Prostate gland (tissue), 2 donors: ENCODE results near the gene WDR31.

Experiments used
- POLR2A ChIP-seq: fragments of 450-650 bp; IDR thresholded peaks from one replicate; pipeline ENCODE4 v1.6.1; 2016; ENCODE audit warnings: antibody characterized with exemption, mild to moderate bottlenecking
- POLR2AphosphoS5 ChIP-seq: sonication (generic); formaldehyde crosslinking; IDR thresholded peaks from one replicate; pipeline ENCODE4 v1.6.1; 2017; ENCODE audit warnings: antibody characterized with exemption
- TF ChIP-seq, protein P1 (sequence below), 4 experiments: fragments of 200-600 bp in 2 of 4; fragments of 450-650 bp in 2 of 4; sonication (generic) in 2 of 4; IDR thresholded peaks; 1 replicate in 3 of 4; 2 replicates in 1 of 4; pipeline ENCODE4 v1.5.1; 2016 to 2019; ENCODE audit warnings: antibody characterized with exemption in 4 of 4, mild to moderate bottlenecking in 2 of 4, moderate library complexity in 2 of 4

DNA sequence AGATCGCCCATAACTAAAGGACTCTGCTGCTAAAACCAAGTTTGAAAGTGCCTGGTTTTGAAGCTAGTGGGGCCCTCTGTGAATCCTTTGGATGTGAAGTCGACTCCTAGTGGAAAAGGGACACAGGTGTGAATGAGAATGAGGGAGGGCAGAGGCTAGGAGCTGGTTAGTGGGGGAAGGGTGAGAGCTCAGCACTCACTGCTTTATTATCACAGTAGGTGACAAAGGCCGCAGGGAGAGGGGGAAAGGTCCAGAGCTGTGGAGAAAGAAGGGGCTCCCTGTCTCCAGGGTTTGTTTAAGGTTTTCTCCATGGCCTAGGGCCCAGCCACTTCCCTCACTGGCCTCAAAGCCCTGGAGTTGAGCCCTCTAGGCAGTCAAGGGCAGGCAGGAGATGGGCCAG, 33.2 kb upstream of the WDR31 start:
- TF ChIP-seq, protein P1, sequence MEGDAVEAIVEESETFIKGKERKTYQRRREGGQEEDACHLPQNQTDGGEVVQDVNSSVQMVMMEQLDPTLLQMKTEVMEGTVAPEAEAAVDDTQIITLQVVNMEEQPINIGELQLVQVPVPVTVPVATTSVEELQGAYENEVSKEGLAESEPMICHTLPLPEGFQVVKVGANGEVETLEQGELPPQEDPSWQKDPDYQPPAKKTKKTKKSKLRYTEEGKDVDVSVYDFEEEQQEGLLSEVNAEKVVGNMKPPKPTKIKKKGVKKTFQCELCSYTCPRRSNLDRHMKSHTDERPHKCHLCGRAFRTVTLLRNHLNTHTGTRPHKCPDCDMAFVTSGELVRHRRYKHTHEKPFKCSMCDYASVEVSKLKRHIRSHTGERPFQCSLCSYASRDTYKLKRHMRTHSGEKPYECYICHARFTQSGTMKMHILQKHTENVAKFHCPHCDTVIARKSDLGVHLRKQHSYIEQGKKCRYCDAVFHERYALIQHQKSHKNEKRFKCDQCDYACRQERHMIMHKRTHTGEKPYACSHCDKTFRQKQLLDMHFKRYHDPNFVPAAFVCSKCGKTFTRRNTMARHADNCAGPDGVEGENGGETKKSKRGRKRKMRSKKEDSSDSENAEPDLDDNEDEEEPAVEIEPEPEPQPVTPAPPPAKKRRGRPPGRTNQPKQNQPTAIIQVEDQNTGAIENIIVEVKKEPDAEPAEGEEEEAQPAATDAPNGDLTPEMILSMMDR (IDR thresholded peaks at IDR 0.05), result no peak
- no peak for TF ChIP-seq POLR2A
- TF ChIP-seq POLR2AphosphoS5, result no peak
